Measurements from ENCODE around the gene ZBTB17.
"Not testable (repeated sequence)": the region's sequence is repeated elsewhere in the genome, so short reads cannot be mapped to it uniquely, and the experiment has no call there.

The ZBTB17 gene

DNA sequence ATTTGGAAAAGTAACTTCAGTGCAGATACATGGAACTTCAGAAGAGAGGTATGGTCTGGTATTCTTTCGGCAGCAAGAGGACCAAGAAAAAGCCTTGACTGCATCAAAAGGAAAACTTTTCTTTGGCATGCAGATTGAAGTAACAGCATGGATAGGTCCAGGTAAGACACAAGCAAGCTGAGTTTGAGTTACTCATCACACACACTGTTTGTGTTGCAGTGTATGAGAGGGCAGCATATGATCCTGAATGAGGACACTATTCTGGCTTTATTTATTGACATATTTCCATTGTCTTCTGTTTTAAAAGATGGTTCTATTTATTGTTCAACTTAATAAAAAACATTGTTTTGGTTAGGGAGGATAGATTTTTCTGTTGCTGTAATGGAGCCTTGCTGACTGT, 64.8 kb downstream of the ZBTB17 start:
- no peak overlapping the region for H3K27ac ChIP-seq (ENCODE audit: low read depth, low read length, severe bottlenecking)
- no peak overlapping the region for H3K4me3 ChIP-seq (ENCODE audit: extremely low read depth, insufficient read depth, low read length, poor library complexity, severe bottlenecking)
- H3K4me1 ChIP-seq (ENCODE audit: control insufficient read depth, insufficient read depth, low read length, poor library complexity, severe bottlenecking) = no peaks in the 10 kb centered on the region
- no peaks in the 10 kb centered on the region for H3K9me3 ChIP-seq (ENCODE audit: control insufficient read depth, low read length)
- H3K36me3 ChIP-seq (ENCODE audit: control insufficient read depth, insufficient read depth, low read length) = peaks cover 71% of the 10 kb centered on the region
- WGBS, 2 experiments (ENCODE audit: insufficient coverage in 2 of 2) = 89 to 100% methylated on average over 1 of the region's 1 CpG

DNA sequence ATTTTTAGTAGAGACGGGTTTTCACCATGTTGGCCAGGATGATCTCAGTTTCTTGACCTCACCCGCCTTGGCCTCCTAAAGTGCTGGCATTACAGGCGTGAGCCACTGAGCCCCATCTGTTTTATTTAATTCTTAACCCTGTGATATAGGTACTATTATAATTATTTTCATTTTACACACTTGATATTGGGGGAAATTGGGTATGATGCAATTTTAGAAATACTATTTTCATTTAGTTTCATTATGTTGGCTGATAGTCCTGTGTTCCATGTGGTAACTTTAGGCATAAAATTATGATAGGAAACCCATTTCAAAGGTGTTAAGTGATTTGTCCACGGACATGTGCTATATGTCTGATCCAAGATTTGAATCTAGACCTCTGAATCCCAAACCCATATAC, 67.3 kb downstream of the ZBTB17 start:
- WGBS, 2 experiments (ENCODE audit: insufficient coverage in 2 of 2) = no CpG with 5 or more reads among the region's 4 CpGs
- H3K36me3 ChIP-seq (ENCODE audit: control insufficient read depth, insufficient read depth, low read length) = peaks cover 57% of the 10 kb centered on the region

DNA sequence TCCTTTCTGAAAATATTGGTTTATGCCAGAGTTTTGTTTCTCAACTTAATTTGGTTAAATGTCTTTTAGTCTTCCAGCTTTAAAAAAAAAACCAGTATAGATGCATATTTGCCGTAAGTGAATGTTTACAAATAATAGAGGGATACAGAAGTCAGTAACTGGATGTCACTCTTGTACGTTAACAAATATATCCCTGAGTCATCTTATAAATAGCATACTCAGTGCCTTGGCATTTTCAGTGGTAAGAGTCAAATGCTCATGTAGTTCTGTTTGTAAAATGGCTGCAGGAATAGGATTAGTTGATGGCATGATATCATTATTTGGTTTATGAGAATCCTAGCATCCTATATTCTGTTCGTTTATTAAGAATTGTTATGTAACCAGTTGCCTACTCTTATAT, 73.0 kb downstream of the ZBTB17 start:
- Histone ChIP-seq H3K36me3 (ENCODE audit: control insufficient read depth, insufficient read depth, low read length) (peaks cover 21% of the 10 kb centered on the region), H3K4me1 (ENCODE audit: control insufficient read depth, insufficient read depth, low read length, poor library complexity, severe bottlenecking) (no peaks in the 10 kb centered on the region), H3K4me3 (ENCODE audit: extremely low read depth, insufficient read depth, low read length, poor library complexity, severe bottlenecking) (no peak overlapping the region), H3K9me3 (ENCODE audit: control insufficient read depth, low read length) (no peaks in the 10 kb centered on the region), H3K27ac (ENCODE audit: low read depth, low read length, severe bottlenecking) (no peak overlapping the region)
- WGBS, 2 experiments (ENCODE audit: insufficient coverage in 2 of 2) = 100% methylated on average over 1 of the region's 3 CpGs; no CpG with 5 or more reads in 1 of the 2 experiments

More for the DNA sequence above, 67.3 kb downstream of the ZBTB17 start:
- Histone ChIP-seq H3K4me3 (ENCODE audit: extremely low read depth, insufficient read depth, low read length, poor library complexity, severe bottlenecking) (no peak overlapping the region), H3K27ac (ENCODE audit: low read depth, low read length, severe bottlenecking) (no peak overlapping the region), H3K9me3 (ENCODE audit: control insufficient read depth, low read length) (no peaks in the 10 kb centered on the region), H3K4me1 (ENCODE audit: control insufficient read depth, insufficient read depth, low read length, poor library complexity, severe bottlenecking) (no peaks in the 10 kb centered on the region)

DNA sequence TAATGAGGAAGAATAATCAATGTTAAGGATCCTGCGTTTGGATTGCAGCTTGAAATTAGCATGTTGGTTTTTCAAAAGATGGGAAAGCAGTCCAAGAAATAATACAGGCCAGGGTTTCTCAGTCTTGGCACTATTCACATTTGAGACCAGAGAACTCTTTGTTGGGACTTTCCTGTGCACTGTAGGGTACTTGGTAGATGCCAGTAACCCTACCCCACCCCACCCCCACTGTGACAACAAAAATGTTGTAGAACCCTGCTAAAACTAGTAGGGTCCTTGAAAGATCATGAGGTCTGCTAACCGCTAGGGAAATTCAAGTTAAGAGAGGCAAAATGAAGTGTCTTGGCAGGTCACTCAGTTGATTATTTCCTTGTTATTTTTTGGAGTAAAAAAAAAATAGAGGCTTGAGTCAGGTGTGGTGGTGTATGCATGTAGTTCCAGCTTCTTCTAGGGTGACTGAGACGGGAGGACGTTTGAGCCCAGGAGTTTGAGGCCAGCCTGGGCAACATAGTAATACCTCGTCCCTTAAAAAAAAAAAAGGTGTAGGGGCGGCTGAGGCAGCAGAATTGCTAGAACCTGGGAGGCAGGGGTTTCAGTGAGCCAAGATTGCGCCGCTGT, 75.1 kb downstream of the ZBTB17 start:
- H3K36me3 ChIP-seq (ENCODE audit: control insufficient read depth, insufficient read depth, low read length) = peaks cover 15% of the 10 kb centered on the region
- no peak overlapping the region for H3K4me3 ChIP-seq (ENCODE audit: extremely low read depth, insufficient read depth, low read length, poor library complexity, severe bottlenecking)
- H3K27ac ChIP-seq (ENCODE audit: low read depth, low read length, severe bottlenecking) = peak overlapping the region; percentile 7
- no peaks in the 10 kb centered on the region for H3K4me1 ChIP-seq (ENCODE audit: control insufficient read depth, insufficient read depth, low read length, poor library complexity, severe bottlenecking)
- 78 to 80% methylated on average over 5 to 6 of the region's 8 CpGs for WGBS, 2 experiments (ENCODE audit: insufficient coverage in 2 of 2)
- H3K9me3 ChIP-seq (ENCODE audit: control insufficient read depth, low read length) = no peaks in the 10 kb centered on the region

DNA sequence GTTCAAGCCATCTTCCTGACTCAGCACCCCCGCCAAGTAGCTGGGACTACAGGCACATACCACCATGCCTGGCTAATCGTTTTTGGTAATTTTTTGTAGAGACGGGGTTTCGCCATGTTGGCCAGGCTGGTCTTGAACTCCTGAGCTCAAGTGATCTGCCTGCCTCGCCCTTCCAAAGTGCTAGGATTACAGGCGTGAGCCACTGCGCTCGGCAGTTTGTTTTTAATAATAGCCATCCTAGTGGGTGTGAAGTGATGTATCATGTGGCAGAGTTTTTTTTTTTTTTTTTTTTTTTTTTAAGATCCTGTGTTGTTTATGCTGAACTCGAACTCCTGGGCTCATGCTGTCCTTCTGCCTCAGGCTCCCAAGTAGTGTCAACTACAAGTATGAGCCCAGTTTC, 76.6 kb downstream of the ZBTB17 start:
- no peak overlapping the region for H3K27ac ChIP-seq (ENCODE audit: low read depth, low read length, severe bottlenecking)
- H3K36me3 ChIP-seq (ENCODE audit: control insufficient read depth, insufficient read depth, low read length) = peaks cover 15% of the 10 kb centered on the region
- no peaks in the 10 kb centered on the region for H3K9me3 ChIP-seq (ENCODE audit: control insufficient read depth, low read length)
- WGBS, 2 experiments (ENCODE audit: insufficient coverage in 2 of 2) = 86 to 98% methylated on average over 6 to 9 of the region's 9 CpGs
- no peaks in the 10 kb centered on the region for H3K4me1 ChIP-seq (ENCODE audit: control insufficient read depth, insufficient read depth, low read length, poor library complexity, severe bottlenecking)
- no peak overlapping the region for H3K4me3 ChIP-seq (ENCODE audit: extremely low read depth, insufficient read depth, low read length, poor library complexity, severe bottlenecking)

DNA sequence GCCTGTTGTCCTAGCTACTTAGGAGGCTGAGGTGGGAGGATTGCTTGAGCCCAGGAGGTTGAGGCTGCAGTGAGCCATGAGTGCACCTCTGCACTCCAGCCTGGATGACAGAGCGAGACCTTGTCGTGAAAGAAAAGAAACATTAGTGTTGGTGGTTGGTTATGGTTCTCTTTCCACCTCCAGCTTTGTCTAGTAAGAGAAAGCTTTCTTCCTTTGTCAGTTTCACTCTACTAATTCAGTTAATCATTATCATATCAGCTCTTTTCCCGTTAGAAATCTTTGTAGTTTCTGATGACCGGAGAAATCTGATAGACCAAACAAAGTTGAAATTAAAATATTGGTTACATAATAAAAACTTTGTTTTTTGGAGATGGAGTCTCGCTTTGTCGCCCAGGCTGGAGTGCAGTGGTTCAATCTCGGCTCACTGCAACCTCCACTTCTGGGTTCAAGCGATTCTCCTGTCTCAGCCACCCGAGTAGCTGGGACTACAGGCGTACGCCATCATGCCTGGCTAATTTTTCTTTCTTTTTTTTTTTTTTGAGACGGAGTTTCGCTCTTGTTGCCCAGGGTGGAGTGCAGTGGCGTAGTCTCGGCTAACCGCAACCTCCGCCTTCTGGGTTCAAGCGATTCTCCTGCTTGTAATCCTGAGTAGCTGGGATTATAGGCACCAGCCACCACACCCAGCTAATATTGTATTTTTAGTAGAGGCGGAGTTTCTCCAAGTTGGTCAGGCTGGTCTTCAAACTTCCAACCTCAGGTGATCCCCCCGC, 78.9 kb downstream of the ZBTB17 start:
- not testable (repeated sequence) for H3K27ac ChIP-seq (ENCODE audit: low read depth, low read length, severe bottlenecking); H3K4me3 ChIP-seq (ENCODE audit: extremely low read depth, insufficient read depth, low read length, poor library complexity, severe bottlenecking); H3K4me1 ChIP-seq (ENCODE audit: control insufficient read depth, insufficient read depth, low read length, poor library complexity, severe bottlenecking); H3K9me3 ChIP-seq (ENCODE audit: control insufficient read depth, low read length)
- H3K36me3 ChIP-seq (ENCODE audit: control insufficient read depth, insufficient read depth, low read length) = peaks cover 15% of the 10 kb centered on the region
- 95 to 99% methylated on average over 5 to 11 of the region's 20 CpGs for WGBS, 2 experiments (ENCODE audit: insufficient coverage in 2 of 2)

DNA sequence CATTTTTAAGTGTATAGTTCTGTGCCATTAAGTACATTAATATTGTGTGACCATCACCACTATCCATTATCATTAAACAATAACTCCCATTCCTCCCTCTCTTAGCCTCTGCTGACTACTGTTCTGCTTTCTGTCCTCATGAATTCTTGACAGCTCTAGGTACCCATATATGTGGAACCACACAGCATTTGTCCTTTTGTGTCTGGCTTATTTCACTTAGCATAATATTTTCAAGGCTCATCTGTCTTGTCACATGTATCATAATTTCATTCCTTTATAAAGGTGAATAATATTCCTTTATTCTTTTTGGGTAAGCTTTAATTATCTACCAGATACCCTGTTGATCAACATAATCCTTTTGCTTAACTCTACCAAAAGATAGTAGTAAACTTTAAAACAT, 80.7 kb downstream of the ZBTB17 start:
- no peak overlapping the region for H3K27ac ChIP-seq (ENCODE audit: low read depth, low read length, severe bottlenecking)
- no peaks in the 10 kb centered on the region for H3K4me1 ChIP-seq (ENCODE audit: control insufficient read depth, insufficient read depth, low read length, poor library complexity, severe bottlenecking)
- no peaks in the 10 kb centered on the region for H3K9me3 ChIP-seq (ENCODE audit: control insufficient read depth, low read length)
- H3K36me3 ChIP-seq (ENCODE audit: control insufficient read depth, insufficient read depth, low read length) = peaks cover 28% of the 10 kb centered on the region
- H3K4me3 ChIP-seq (ENCODE audit: extremely low read depth, insufficient read depth, low read length, poor library complexity, severe bottlenecking) = no peak overlapping the region

DNA sequence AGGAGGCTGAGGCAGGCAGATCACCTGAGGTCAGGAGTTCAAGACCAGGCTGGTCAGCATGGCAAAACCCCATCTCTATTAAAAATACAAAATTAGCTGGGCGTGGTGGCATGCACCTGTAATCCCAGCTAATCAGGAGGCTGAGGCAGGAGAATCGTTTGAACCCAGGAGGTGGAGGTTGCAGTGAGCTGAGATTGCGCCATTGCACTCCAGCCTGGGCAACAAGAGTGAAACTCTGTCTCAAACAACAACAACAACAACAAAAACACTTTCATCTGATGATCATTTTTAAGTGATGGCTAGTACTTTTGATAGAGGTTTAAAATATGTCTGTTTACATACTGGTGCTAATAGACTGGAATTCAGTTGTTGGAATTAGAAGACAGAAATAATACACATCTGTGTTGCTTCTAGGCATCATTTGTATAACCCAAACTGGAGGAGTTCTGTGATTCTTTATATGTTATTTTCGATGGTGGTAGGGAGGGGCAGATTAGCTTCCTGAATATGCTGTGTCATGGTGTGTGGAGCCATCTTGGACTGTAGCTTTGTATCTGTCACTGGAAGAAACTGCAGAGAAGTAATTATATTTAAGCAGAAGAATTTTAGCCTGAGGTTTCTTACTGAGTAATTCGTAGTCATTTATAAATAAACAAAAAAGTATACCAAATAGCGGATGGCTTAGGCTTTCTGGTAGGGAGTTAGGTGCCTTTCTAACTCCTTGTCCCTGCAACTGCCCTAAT, 82.9 kb downstream of the ZBTB17 start:
- 90 to 91% methylated on average over 1 to 2 of the region's 6 CpGs for WGBS, 2 experiments (ENCODE audit: insufficient coverage in 2 of 2)
- Histone ChIP-seq H3K36me3 (ENCODE audit: control insufficient read depth, insufficient read depth, low read length) (peaks cover 36% of the 10 kb centered on the region), H3K27ac (ENCODE audit: low read depth, low read length, severe bottlenecking) (peak overlapping the region; percentile 46)
- not testable (repeated sequence) for H3K9me3 ChIP-seq (ENCODE audit: control insufficient read depth, low read length); H3K4me1 ChIP-seq (ENCODE audit: control insufficient read depth, insufficient read depth, low read length, poor library complexity, severe bottlenecking); H3K4me3 ChIP-seq (ENCODE audit: extremely low read depth, insufficient read depth, low read length, poor library complexity, severe bottlenecking)

Data from mesodermal cell (in vitro differentiated cells).